PC-3 (cell line): Measurements from ENCODE around the gene COL12A1. TPM values are rescaled to one million over a fixed set of nuclear protein-coding genes. Genes with fewer than 3 reads are reported as not detected.

ENCODE experiments used
- ATAC-seq: fragments of 200-7000 bp; cut with Tn5 transposase; 2 replicates; pipeline ENCODE4 v1.9.1; 2020; ENCODE audit warnings: mild to moderate bottlenecking, moderate library complexity
- BruUV-seq: library from RNA; stranded (reverse); fragments of 400-500 nt; replicated peaks from 2 replicates; lab custom pipeline; 2021; lab: Mats Ljungman, UMichigan
- CTCF ChIA-PET: fragments of 300-600 bp; sonication (Branson Sonifier 250); formaldehyde crosslinking; loops from one replicate; lab custom pipeline; 2022; ENCODE audit warnings: antibody characterized with exemption; lab: Charles Lee
- POLR2A ChIA-PET: fragments of 300-600 bp; sonication (Branson Sonifier 250); formaldehyde crosslinking; loops from one replicate; lab custom pipeline; 2022; ENCODE audit warnings: antibody characterized with exemption; ENCODE audit not compliant: unreplicated experiment; lab: Charles Lee
- DNase-seq: peaks from one replicate; pipeline ENCODE4 v3.0.0-alpha.2; 2015
- H2AFZ ChIP-seq: fragments of 300-600 bp; sonication (generic); 2 replicates; pipeline ENCODE4 v1.6.0; 2016; ENCODE audit warnings: antibody characterized with exemption, low read length
- H3F3A ChIP-seq: fragments of 300-600 bp; sonication (generic); one replicate; pipeline ENCODE4 v1.6.0; 2017; ENCODE audit warnings: antibody characterized with exemption, low read length, control low read depth, mild to moderate bottlenecking; ENCODE audit not compliant: unreplicated experiment
- H3K27ac ChIP-seq: fragments of 300-600 bp; sonication (generic); 2 replicates; pipeline ENCODE4 v1.5.1; 2016; ENCODE audit warnings: mild to moderate bottlenecking, low read length
- H3K27me3 ChIP-seq: fragments of 300-600 bp; sonication (generic); 2 replicates; pipeline ENCODE4 v1.6.1; 2016; ENCODE audit warnings: low read length, mixed read lengths
- H3K36me3 ChIP-seq: fragments of 300-600 bp; sonication (generic); 2 replicates; pipeline ENCODE4 v1.6.1; 2016; ENCODE audit warnings: low read depth, mixed run types, low read length, mixed read lengths
- H3K4me1 ChIP-seq: fragments of 300-600 bp; sonication (generic); 2 replicates; pipeline ENCODE4 v1.5.1; 2016; ENCODE audit warnings: low read length; ENCODE audit not compliant: insufficient read depth
- H3K4me2 ChIP-seq: fragments of 300-600 bp; sonication (generic); 2 replicates; pipeline ENCODE4 v1.6.0; 2016; ENCODE audit warnings: low read length
- H3K4me3 ChIP-seq: fragments of 300-600 bp; sonication (generic); 2 replicates; pipeline ENCODE4 v1.5.1; 2016; ENCODE audit warnings: mild to moderate bottlenecking, low read length, mixed read lengths
- H3K79me2 ChIP-seq: fragments of 300-600 bp; sonication (generic); 2 replicates; pipeline ENCODE4 v1.6.1; 2017; ENCODE audit warnings: low read length, mixed read lengths
- H3K9ac ChIP-seq: fragments of 300-600 bp; sonication (generic); 2 replicates; pipeline ENCODE4 v1.6.0; 2016; ENCODE audit warnings: mild to moderate bottlenecking, low read length
- H3K9me2 ChIP-seq: fragments of 300-600 bp; sonication (generic); replicated peaks from 2 replicates; pipeline ENCODE4 v1.6.1; 2016; ENCODE audit warnings: mixed run types, low read length, mixed read lengths
- H3K9me3 ChIP-seq: fragments of 300-600 bp; sonication (generic); 2 replicates; pipeline ENCODE4 v1.6.1; 2016; ENCODE audit warnings: low read length, mixed read lengths
- H4K20me1 ChIP-seq: fragments of 300-600 bp; sonication (generic); 2 replicates; pipeline ENCODE4 v1.6.1; 2016; ENCODE audit warnings: low read length, mixed read lengths
- EZH2 ChIP-seq: fragments of 300-600 bp; sonication (generic); IDR thresholded peaks from one replicate; pipeline ENCODE4 v1.6.1; 2017; ENCODE audit warnings: antibody characterized with exemption, mild to moderate bottlenecking, low read length; ENCODE audit not compliant: unreplicated experiment
- EZH2phosphoT487 ChIP-seq: fragments of 300-600 bp; sonication (generic); IDR thresholded peaks from 2 replicates; pipeline ENCODE4 v1.6.1; 2018; ENCODE audit warnings: mild to moderate bottlenecking, antibody characterized with exemption, low read length, borderline replicate concordance
- intact Hi-C: fragments of 100-400 bp; cut with micrococcal nuclease; formaldehyde crosslinking; loops from 2 replicates; pipeline ENCODE4 v1.9.0; 2023
- total RNA-seq: library from RNA; depleted of rRNA; stranded (reverse); fragments of >200 nt; gene quantifications from 2 replicates; pipeline ENCODE4 v1.2.3, GENCODE V29; 2014
- TF ChIP-seq, protein P1 (sequence below): fragments of 300-600 bp; sonication (generic); conservative IDR thresholded peaks from 2 replicates; pipeline ENCODE4 v1.5.1; 2017; ENCODE audit warnings: antibody characterized with exemption, low read depth, mild to moderate bottlenecking, low read length

COL12A1 gene
- total RNA-seq, 1 experiment from 2014 or later = 24.2 TPM

DNA sequence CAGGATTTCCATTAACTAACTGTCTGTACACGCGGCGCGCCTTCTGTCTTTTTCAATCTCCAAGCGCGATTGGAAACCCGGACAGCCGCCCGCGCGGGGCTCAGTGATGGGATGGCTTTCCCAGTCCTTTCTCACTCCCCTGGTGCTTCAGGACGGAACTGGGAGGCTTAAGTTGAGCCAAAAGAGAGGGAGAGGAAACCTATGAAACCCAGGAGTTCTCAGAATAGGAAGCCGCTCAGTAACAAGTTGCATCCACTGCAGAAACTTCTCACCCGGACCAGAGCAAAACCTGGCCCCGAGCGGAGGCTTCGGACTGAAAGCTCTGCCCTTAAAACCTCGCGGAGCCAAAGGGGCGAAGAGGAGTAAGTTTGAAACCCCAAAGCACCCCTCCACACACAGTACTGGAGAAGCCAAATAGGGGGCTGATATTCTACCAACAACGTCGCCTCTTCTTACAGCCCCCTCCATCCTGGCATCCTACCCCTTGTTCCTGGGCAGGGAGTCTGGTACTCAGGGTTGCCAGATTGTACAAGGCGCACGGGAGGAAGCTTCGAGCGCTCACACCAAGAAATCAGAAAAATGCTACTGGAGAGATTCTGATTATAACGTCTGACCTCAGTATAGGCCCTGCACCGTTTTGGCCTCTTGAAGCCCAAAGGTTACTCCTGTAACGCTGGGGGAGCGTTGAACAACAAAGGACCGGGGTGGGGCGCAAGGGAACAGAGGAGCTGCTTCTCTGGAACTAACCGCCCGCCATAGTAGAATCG, 906 bp upstream of the COL12A1 start:
- H3K9ac ChIP-seq = no peak overlapping the region
- POLR2A ChIA-PET = no interaction called here
- H3K27ac ChIP-seq = no peak overlapping the region

DNA sequence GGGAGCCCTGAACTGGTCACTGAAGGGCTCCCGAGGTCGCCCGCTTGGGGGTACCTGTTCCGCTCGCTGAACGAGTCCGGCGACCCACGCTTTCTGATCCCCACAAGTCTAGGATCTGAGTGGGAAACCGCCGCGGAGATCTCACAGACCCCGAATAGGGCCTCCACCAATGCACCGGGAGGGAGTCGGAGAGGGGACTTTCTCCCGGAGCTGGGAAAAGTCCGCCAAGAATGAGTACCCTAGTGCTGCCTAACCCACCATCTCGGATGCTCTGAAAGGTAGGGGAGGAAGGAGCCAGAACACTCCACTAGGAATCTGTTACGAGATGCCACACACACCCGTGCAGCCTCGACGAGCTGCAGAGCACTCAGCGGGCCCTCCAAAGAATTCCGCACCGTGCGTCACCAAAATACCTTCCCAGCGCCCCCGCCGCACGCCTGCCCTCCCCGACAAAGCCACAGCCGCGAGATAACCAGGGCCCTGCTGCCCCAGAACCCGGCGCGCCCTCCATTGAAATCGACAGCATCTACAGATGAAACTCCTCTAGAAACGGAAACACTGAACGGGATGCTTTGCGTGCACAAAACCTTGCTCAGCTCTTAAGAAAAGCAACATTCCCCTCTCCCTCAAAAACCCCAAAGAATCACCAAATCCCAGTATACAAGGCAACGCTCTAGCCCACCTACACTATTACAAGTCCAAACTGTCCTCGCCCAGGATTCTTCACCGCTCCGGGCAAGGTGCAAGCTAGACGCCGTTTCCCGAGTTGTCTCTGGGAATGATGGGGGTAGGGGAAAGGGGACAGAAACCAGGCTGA, 686 bp downstream of the COL12A1 start:
- DNase-seq (peak; percentile 52), ATAC-seq (peak; percentile 20)
- no peaks in the 10 kb centered on the region for H3K9me2 ChIP-seq
- peak overlapping the region; percentile 98 for H3K4me3 ChIP-seq
- POLR2A ChIA-PET = no interaction called here
- H3K79me2 ChIP-seq = peaks cover 48% of the 10 kb centered on the region
- H3K9ac ChIP-seq = peak overlapping the region; percentile 59
- intact Hi-C loops = loop anchor here (1.0 to 10.0 kb wide), 11 partner anchors 103 to 1468 kb away; no protein-coding TSS in a partner anchor
- peak overlapping the region; percentile 98 for H3K4me2 ChIP-seq
- H2AFZ ChIP-seq = peak overlapping the region; percentile 94
- no peaks in the 10 kb centered on the region for H3K36me3 ChIP-seq
- BruUV-seq = TSS peak; percentile 46
- peaks cover 13% of the 10 kb centered on the region for H3K4me1 ChIP-seq
- no peaks in the 10 kb centered on the region for H3K27me3 ChIP-seq
- CTCF ChIA-PET = interaction anchor here (0.6 to 1.5 kb wide), 3 partner anchors 139 to 1152 kb away, joined by 4 to 8 read pairs (median 5); no protein-coding TSS in a partner anchor
- no peaks in the 10 kb centered on the region for H4K20me1 ChIP-seq
- H3K9me3 ChIP-seq = no peaks in the 10 kb centered on the region
- H3K27ac ChIP-seq = peak overlapping the region; percentile 37
- H3F3A ChIP-seq = no peaks in the 10 kb centered on the region
- TF ChIP-seq EZH2phosphoT487 (no peak), EZH2 (no peak)
- TF ChIP-seq, protein P1, sequence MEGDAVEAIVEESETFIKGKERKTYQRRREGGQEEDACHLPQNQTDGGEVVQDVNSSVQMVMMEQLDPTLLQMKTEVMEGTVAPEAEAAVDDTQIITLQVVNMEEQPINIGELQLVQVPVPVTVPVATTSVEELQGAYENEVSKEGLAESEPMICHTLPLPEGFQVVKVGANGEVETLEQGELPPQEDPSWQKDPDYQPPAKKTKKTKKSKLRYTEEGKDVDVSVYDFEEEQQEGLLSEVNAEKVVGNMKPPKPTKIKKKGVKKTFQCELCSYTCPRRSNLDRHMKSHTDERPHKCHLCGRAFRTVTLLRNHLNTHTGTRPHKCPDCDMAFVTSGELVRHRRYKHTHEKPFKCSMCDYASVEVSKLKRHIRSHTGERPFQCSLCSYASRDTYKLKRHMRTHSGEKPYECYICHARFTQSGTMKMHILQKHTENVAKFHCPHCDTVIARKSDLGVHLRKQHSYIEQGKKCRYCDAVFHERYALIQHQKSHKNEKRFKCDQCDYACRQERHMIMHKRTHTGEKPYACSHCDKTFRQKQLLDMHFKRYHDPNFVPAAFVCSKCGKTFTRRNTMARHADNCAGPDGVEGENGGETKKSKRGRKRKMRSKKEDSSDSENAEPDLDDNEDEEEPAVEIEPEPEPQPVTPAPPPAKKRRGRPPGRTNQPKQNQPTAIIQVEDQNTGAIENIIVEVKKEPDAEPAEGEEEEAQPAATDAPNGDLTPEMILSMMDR = no peak

More for the DNA sequence above, 906 bp upstream of the COL12A1 start:
- Histone ChIP-seq H3K4me2 (peak overlapping the region; percentile 98), H3K9me3 (no peaks in the 10 kb centered on the region), H3K4me1 (peaks cover 18% of the 10 kb centered on the region), H3K4me3 (peak overlapping the region; percentile 98; the same call in 1 of the 2 replicates), H4K20me1 (no peaks in the 10 kb centered on the region), H3K36me3 (no peaks in the 10 kb centered on the region), H2AFZ (peak overlapping the region; percentile 94), H3K9me2 (no peaks in the 10 kb centered on the region), H3K79me2 (peaks cover 36% of the 10 kb centered on the region), H3K27me3 (no peaks in the 10 kb centered on the region), H3F3A (no peaks in the 10 kb centered on the region)
- no peak for DNase-seq
- TF ChIP-seq EZH2phosphoT487 = no peak
- TF ChIP-seq EZH2 = no peak
- TF ChIP-seq, protein P1 = no peak
- BruUV-seq = no TSS peak
- no peak for ATAC-seq
- intact Hi-C loops = loop anchor here (1.0 to 10.0 kb wide), 7 partner anchors 602 to 1469 kb away; no protein-coding TSS in a partner anchor
- CTCF ChIA-PET = no interaction called here
